NCI-H82 (cell line): Measurements from ENCODE around the gene ERICH6.

Experiments used
- DNase-seq: peaks from one replicate; lab custom pipeline; 2025; lab: John Stamatoyannopoulos, UW

ERICH6 gene

GRCh38 chr3:150736903-150737832 is 33.4 kb upstream of the ERICH6 start:
- DNase-seq = peak; percentile 95

- no peak for DNase-seq
These were observed 32.6 kb upstream of the ERICH6 start for GRCh38 chr3:150736316-150736719.

GRCh38 chr3:150734795-150735119 is 31.0 kb upstream of the ERICH6 start:
- DNase-seq = no peak

- no peak for DNase-seq
These were observed 30.4 kb upstream of the ERICH6 start for GRCh38 chr3:150733936-150734794.

GRCh38 chr3:150733373-150733935 is 29.7 kb upstream of the ERICH6 start:
- DNase-seq = peak; percentile 35

GRCh38 chr3:150729682-150730360 is 26.1 kb upstream of the ERICH6 start:
- no peak for DNase-seq

- DNase-seq = no peak
These were observed 24.2 kb upstream of the ERICH6 start for GRCh38 chr3:150727653-150728502.

- no peak for DNase-seq
These were observed 21.8 kb upstream of the ERICH6 start for GRCh38 chr3:150725548-150725947.

GRCh38 chr3:150723946-150724345 is 20.2 kb upstream of the ERICH6 start:
- DNase-seq = no peak

GRCh38 chr3:150722267-150722666 is 18.5 kb upstream of the ERICH6 start:
- no peak for DNase-seq

- peak; percentile 85 for DNase-seq
These were observed 17.8 kb upstream of the ERICH6 start for GRCh38 chr3:150721285-150722130.

GRCh38 chr3:150720444-150720843 is 16.7 kb upstream of the ERICH6 start:
- no peak for DNase-seq

GRCh38 chr3:150710097-150710496 is 6.4 kb upstream of the ERICH6 start:
- peak; percentile 78 for DNase-seq

- peak; percentile 65 for DNase-seq
These were observed 393 bp downstream of the ERICH6 start for GRCh38 chr3:150703299-150703755.

GRCh38 chr3:150699068-150699639 is 4.6 kb downstream of the ERICH6 start:
- no peak for DNase-seq

- DNase-seq = no peak
These were observed 6.1 kb downstream of the ERICH6 start for GRCh38 chr3:150697646-150698045.

GRCh38 chr3:150691414-150692040 is 12.2 kb downstream of the ERICH6 start:
- DNase-seq = no peak

GRCh38 chr3:150687613-150688012 is 16.1 kb downstream of the ERICH6 start:
- DNase-seq = no peak

GRCh38 chr3:150682824-150683223 is 20.9 kb downstream of the ERICH6 start:
- DNase-seq = no peak
